ENCODE data around the gene MDK. TPM values are rescaled to one million over a fixed set of nuclear protein-coding genes. Genes with fewer than 3 reads are reported as not detected.

The MDK gene
- total RNA-seq, 1 experiment from 2014 or later = 286 TPM

DNA sequence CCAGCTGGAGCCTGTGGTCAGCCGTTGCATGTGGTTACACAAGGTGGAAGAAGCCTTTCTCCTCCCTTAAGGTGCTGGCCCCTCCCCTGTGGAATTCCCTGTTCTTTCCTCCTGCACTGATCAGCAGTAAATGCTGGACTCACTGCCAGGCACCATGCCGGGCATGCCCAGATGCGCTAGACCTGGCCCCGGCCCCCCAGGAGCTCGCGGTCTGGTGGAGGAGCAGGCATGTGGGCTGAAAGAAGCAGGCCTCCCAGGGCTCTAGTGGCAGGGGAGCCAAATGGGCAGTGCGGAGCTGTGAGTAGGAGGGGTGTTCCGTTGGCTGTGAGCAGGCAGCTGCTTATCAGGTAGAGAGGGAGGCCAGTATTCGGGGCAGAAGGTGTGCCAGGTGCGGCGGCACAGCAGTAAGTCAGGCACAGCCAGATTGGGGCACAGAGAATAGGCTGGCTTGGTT lies 24.0 kb upstream of the MDK start:
- no peaks in the 10 kb centered on the region for H3K9me3 ChIP-seq (ENCODE audit: control insufficient read depth in 1 of 2, insufficient read depth in 1 of 2, low read depth in 1 of 2, low read length in 2 of 2)
- POLR2A ChIA-PET = interaction anchor here (1.2 kb wide), 1 partner anchor 118 kb away, joined by 3 read pairs; no protein-coding TSS in a partner anchor
- TF ChIP-seq JUND (IDR thresholded peaks at IDR 0.05) (no peak), RAD21 (IDR thresholded peaks at IDR 0.05; ENCODE audit: low read depth) (no peak), CEBPB (IDR thresholded peaks at IDR 0.05; ENCODE audit: low read depth) (no peak), SIN3A (IDR thresholded peaks at IDR 0.05; ENCODE audit: low read depth) (no peak), YY1 (IDR thresholded peaks at IDR 0.05; ENCODE audit: extremely low read depth, insufficient replicate concordance, low read depth, low read length) (no peak), EGR1 (IDR thresholded peaks at IDR 0.05; ENCODE audit: low read depth) (no peak), CBX3 (IDR thresholded peaks at IDR 0.05; ENCODE audit: low read depth) (no peak), EZH2 (IDR thresholded peaks at IDR 0.05) (no peak), ELF1 (IDR thresholded peaks at IDR 0.05; ENCODE audit: borderline replicate concordance, low read depth) (no peak), EZH2phosphoT487 (IDR thresholded peaks at IDR 0.05; ENCODE audit: borderline replicate concordance) (no peak)
- TF ChIP-seq, protein P1, sequence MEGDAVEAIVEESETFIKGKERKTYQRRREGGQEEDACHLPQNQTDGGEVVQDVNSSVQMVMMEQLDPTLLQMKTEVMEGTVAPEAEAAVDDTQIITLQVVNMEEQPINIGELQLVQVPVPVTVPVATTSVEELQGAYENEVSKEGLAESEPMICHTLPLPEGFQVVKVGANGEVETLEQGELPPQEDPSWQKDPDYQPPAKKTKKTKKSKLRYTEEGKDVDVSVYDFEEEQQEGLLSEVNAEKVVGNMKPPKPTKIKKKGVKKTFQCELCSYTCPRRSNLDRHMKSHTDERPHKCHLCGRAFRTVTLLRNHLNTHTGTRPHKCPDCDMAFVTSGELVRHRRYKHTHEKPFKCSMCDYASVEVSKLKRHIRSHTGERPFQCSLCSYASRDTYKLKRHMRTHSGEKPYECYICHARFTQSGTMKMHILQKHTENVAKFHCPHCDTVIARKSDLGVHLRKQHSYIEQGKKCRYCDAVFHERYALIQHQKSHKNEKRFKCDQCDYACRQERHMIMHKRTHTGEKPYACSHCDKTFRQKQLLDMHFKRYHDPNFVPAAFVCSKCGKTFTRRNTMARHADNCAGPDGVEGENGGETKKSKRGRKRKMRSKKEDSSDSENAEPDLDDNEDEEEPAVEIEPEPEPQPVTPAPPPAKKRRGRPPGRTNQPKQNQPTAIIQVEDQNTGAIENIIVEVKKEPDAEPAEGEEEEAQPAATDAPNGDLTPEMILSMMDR (IDR thresholded peaks at IDR 0.05 in 2 of 3, conservative IDR thresholded peaks at IDR 0.05 in 1 of 3; ENCODE audit: borderline replicate concordance in 1 of 3, insufficient read depth in 1 of 3, low read depth in 2 of 3, low read length in 2 of 3) = no peak
- TF ChIP-seq, protein P2, sequence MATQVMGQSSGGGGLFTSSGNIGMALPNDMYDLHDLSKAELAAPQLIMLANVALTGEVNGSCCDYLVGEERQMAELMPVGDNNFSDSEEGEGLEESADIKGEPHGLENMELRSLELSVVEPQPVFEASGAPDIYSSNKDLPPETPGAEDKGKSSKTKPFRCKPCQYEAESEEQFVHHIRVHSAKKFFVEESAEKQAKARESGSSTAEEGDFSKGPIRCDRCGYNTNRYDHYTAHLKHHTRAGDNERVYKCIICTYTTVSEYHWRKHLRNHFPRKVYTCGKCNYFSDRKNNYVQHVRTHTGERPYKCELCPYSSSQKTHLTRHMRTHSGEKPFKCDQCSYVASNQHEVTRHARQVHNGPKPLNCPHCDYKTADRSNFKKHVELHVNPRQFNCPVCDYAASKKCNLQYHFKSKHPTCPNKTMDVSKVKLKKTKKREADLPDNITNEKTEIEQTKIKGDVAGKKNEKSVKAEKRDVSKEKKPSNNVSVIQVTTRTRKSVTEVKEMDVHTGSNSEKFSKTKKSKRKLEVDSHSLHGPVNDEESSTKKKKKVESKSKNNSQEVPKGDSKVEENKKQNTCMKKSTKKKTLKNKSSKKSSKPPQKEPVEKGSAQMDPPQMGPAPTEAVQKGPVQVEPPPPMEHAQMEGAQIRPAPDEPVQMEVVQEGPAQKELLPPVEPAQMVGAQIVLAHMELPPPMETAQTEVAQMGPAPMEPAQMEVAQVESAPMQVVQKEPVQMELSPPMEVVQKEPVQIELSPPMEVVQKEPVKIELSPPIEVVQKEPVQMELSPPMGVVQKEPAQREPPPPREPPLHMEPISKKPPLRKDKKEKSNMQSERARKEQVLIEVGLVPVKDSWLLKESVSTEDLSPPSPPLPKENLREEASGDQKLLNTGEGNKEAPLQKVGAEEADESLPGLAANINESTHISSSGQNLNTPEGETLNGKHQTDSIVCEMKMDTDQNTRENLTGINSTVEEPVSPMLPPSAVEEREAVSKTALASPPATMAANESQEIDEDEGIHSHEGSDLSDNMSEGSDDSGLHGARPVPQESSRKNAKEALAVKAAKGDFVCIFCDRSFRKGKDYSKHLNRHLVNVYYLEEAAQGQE (IDR thresholded peaks at IDR 0.05; ENCODE audit: low read depth) = no peak
- TF ChIP-seq, protein P3, sequence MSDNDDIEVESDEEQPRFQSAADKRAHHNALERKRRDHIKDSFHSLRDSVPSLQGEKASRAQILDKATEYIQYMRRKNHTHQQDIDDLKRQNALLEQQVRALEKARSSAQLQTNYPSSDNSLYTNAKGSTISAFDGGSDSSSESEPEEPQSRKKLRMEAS (IDR thresholded peaks at IDR 0.05) = no peak
- H3K79me2 ChIP-seq (ENCODE audit: insufficient read depth, low read length) = peaks cover 75% of the 10 kb centered on the region
- no peak overlapping the region for H2AFZ ChIP-seq (ENCODE audit: low read depth, low read length, poor library complexity, severe bottlenecking)
- no peaks in the 10 kb centered on the region for H3K27me3 ChIP-seq (ENCODE audit: insufficient read depth, low read length)
- RAD21 ChIA-PET (ENCODE audit: low non-redundant PET in 1 of 2, low total read pairs in 2 of 2, uncharacterized antibody in 2 of 2, unreplicated experiment in 2 of 2) = no interaction called here
- H4K20me1 ChIP-seq (ENCODE audit: insufficient read depth) = peaks cover 7% of the 10 kb centered on the region; the same call in 1 of the 2 replicates
- H3K27ac ChIP-seq (ENCODE audit: low read depth, low read length) = no peak overlapping the region
- H3K4me2 ChIP-seq (ENCODE audit: low read length) = no peak overlapping the region
- H3K4me3 ChIP-seq (replicated peaks in 1 of 2; ENCODE audit: low read depth in 1 of 2, low read length in 2 of 2) = no peak overlapping the region
- no peak overlapping the region for H3K9ac ChIP-seq (ENCODE audit: low read length)
- DNase-seq (ENCODE audit: low read depth, low spot score) (no peak), ATAC-seq (0 out of 2 replicates have a peak, but pooled peaks have one; percentile 21)
- intact Hi-C loops (cut with micrococcal nuclease) = no loop called here
- 0 out of 4 replicates have a peak, but pooled peaks cover 0 to 2% of the 10 kb centered on the region in 2 experiments for H3K36me3 ChIP-seq (ENCODE audit: control insufficient read depth in 1 of 2, insufficient read depth in 2 of 2, low read length in 2 of 2)
- no peaks in the 10 kb centered on the region for H3K9me2 ChIP-seq (ENCODE audit: insufficient read depth)
- peaks cover 4 to 23% of the 10 kb centered on the region in 2 experiments for H3K4me1 ChIP-seq (ENCODE audit: control insufficient read depth in 1 of 2, insufficient read depth in 2 of 2, low read length in 2 of 2)
- no TSS peak for BruUV-seq (replicated peaks)
- CTCF ChIA-PET = no interaction called here
